HUES64 (cell line): ENCODE results near the gene KRT16.

Experiments
- H3K27ac ChIP-seq: 2 replicates; pipeline ENCODE4 v1.7.0; 2013; ENCODE audit warnings: low read depth, low read length, inconsistent platforms
- H3K27me3 ChIP-seq: 2 replicates; pipeline ENCODE4 v1.6.1; 2013; ENCODE audit warnings: mild to moderate bottlenecking, low read length; ENCODE audit not compliant: insufficient read depth
- H3K36me3 ChIP-seq: 2 replicates; pipeline ENCODE4 v1.6.1; 2013; ENCODE audit warnings: mild to moderate bottlenecking, low read length; ENCODE audit not compliant: insufficient read depth
- H3K4me1 ChIP-seq: 2 replicates; pipeline ENCODE4 v1.6.1; 2013; ENCODE audit warnings: mild to moderate bottlenecking, low read length, moderate library complexity; ENCODE audit not compliant: insufficient read depth
- H3K4me3 ChIP-seq: 2 replicates; pipeline ENCODE4 v1.5.1; 2013; ENCODE audit warnings: mild to moderate bottlenecking, low read length, moderate library complexity
- H3K9ac ChIP-seq: 2 replicates; pipeline ENCODE4 v1.6.1; 2013; ENCODE audit warnings: mild to moderate bottlenecking, low read depth, low read length
- H3K9me3 ChIP-seq: 2 replicates; pipeline ENCODE4 v1.6.1; 2013; ENCODE audit warnings: low read depth, low read length; ENCODE audit not compliant: insufficient read depth
- WGBS: fragments of 150-250, 120-280 bp; methylation state at CpG from one replicate; pipeline ENCODE4 v1.1.7; 2013; ENCODE audit warnings: missing lambda C conversion rate; 5-methylcytosine and 5-hydroxymethylcytosine counted together

KRT16 gene

DNA sequence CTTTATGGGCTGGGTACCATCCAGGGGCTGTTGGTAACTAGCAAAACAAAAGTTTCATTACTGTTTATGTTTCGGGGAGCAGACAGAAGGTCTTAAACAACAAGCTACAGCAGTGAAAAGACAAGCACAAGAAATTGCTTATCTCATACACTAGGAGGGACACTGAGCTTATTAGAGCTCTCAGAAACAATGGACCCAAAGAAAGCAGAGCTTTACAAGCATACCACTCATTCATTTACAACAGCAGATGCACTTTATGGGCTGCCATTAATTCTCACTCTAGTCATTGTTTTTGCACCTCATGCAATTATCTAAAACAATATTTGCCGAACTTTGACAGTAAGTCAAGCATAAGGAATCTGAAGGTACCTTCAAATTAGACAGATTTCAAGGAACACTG, 10.0 kb downstream of the KRT16 start:
- WGBS, result 90% methylated on average over 2 of the region's 2 CpGs
- Histone ChIP-seq H3K4me1 (no peaks in the 10 kb centered on the region), H3K4me3 (no peak overlapping the region), H3K9me3 (peaks cover 8% of the 10 kb centered on the region; the same call in 1 of the 2 replicates), H3K9ac (no peak overlapping the region), H3K27ac (no peak overlapping the region), H3K27me3 (no peaks in the 10 kb centered on the region), H3K36me3 (no peaks in the 10 kb centered on the region)

DNA sequence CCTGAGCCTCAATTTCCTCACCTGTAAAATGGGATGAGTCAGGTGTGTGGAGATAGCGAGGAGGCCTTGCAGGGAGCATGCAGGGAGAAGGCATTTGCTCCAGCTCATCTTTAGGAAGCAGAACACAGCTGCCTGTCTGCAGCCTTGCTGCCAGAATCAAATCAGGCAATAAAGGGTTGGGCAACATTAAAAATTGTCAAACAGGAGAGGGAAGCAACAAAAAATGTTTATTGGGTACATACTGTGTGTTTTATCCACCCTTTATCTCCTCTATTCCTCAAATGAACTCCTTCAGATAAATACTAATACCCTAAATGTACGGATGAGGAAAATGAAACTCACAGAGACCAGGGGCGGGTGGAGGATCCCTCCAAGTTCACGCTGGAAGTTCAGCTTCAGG, 12.2 kb downstream of the KRT16 start:
- H3K9ac ChIP-seq, result no peak overlapping the region
- no peak overlapping the region for H3K27ac ChIP-seq
- no peaks in the 10 kb centered on the region for H3K36me3 ChIP-seq
- no peaks in the 10 kb centered on the region for H3K4me1 ChIP-seq
- H3K9me3 ChIP-seq, result no peaks in the 10 kb centered on the region
- no peak overlapping the region for H3K4me3 ChIP-seq
- H3K27me3 ChIP-seq, result no peaks in the 10 kb centered on the region
- WGBS, result 80% methylated on average over 4 of the region's 4 CpGs

DNA sequence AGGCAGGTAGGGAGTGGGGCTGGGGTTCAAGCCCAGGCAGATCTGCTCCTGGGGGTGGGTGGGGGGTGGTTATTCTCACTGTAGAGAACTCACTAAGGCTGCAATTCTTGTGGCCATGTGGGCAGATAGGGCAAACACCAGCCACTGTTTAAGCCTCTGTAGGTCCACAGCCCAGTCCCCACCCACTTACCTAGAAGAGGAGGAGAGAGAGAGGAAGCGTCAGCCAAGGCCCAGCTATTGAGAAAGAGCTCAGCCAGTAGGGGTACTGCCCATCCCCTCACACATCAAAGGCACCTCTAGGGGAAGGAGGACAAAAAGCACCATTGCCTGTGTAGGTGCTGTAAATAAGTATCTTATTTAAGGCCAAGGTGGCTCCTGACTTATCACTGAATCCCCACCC, 12.9 kb downstream of the KRT16 start:
- no peak overlapping the region for H3K4me3 ChIP-seq
- no CpG with 5 or more reads among the region's 1 CpG for WGBS
- no peaks in the 10 kb centered on the region for H3K4me1 ChIP-seq
- H3K9ac ChIP-seq, result no peak overlapping the region
- H3K27ac ChIP-seq, result no peak overlapping the region
- no peaks in the 10 kb centered on the region for H3K27me3 ChIP-seq
- H3K36me3 ChIP-seq, result no peaks in the 10 kb centered on the region
- no peaks in the 10 kb centered on the region for H3K9me3 ChIP-seq

DNA sequence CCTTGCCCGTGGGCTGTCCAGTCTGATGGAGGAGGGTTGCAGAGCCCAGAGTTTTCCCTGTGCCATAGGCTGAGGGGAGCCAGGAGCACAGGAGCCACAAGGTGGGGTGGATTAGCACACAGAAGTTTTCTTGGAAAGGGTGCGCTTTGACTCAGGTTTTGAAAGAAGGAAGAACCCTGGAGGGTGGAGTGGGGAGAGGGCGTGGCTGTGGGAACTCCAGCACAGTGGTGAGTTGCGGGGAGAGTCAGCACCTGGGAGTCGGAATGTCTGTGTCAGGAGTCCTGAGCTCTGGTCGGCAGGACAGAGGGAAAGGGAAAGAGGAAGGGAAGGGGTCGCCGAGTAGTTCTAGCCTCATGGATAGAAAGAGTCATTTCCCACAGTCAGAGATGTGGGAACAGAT, 17.0 kb downstream of the KRT16 start:
- no peaks in the 10 kb centered on the region for H3K36me3 ChIP-seq
- no peaks in the 10 kb centered on the region for H3K4me1 ChIP-seq
- 86% methylated on average over 8 of the region's 8 CpGs for WGBS
- no peaks in the 10 kb centered on the region for H3K27me3 ChIP-seq
- no peak overlapping the region for H3K27ac ChIP-seq
- no peak overlapping the region for H3K9ac ChIP-seq
- no peak overlapping the region for H3K4me3 ChIP-seq
- H3K9me3 ChIP-seq, result no peaks in the 10 kb centered on the region

DNA sequence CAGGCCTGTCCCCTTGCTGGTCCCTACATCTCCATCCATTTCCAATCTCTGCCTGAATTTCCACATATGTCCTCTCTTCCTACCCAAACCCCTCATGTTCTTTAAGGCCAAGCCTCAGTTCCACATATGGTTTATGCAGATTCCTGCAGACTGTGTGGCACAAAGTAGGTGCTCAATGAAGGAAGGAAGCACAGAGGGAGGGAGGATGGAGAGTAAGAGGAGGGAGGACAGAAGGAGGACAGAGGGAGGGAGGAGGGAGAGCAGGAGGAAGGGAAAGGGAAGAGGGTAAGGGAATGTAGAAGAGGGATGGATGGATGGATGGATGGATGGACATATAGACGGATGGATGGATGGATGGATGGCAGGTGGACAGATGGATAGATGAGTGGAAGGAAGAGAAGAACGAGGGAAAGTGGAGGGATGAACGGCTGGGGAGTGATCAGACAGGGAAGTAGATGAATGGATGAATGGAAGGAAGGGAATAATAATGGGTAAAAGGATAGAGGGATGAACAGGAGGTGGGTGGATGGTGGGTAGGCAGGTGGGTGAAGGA, 18.1 kb downstream of the KRT16 start:
- H3K27me3 ChIP-seq, result no peaks in the 10 kb centered on the region
- WGBS, result 66% methylated on average over 3 of the region's 3 CpGs

DNA sequence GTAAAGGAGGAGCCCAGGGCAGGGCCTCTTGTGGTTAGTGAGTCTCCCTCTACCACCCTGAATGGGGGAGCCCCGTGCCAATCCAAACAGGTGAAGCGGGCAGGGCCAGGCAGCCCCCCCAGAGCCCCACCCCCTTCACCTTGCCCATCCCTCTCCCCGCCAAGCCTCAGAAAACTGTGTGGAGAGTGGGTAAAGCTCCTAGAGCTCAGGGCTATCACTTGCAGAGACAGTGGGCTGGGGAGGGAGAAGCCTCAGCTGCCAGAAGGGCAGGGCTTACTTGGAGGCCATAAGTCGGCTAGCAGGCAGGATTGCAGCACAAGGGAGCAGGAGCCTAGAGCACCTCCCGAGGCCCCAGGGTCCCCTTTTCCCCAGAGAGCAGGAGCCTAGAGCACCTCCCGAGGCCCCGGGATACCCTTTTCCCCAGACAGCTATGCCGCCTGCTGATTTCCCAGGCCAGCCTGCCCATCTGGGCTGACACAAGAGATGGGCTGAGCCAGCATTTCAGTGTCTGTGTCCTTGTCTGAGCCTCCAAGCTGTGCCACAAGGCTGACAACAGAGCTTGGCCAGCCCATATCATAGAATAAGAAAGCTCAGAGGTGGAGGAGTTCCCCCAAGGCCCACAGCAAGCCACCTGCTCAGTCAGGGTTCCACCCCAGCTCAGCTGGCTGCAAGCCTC, 19.1 kb downstream of the KRT16 start:
- no peaks in the 10 kb centered on the region for H3K9me3 ChIP-seq
- H3K36me3 ChIP-seq, result no peaks in the 10 kb centered on the region
- H3K27me3 ChIP-seq, result no peaks in the 10 kb centered on the region
- no peak overlapping the region for H3K27ac ChIP-seq
- H3K9ac ChIP-seq, result no peak overlapping the region
- no peak overlapping the region for H3K4me3 ChIP-seq
- no peaks in the 10 kb centered on the region; the same call in 1 of the 2 replicates for H3K4me1 ChIP-seq
- WGBS, result 78% methylated on average over 6 of the region's 8 CpGs

More for the DNA sequence above, 18.1 kb downstream of the KRT16 start:
- no peaks in the 10 kb centered on the region; the same call in 1 of the 2 replicates for H3K4me1 ChIP-seq
- H3K9me3 ChIP-seq, result no peaks in the 10 kb centered on the region
- H3K27ac ChIP-seq, result no peak overlapping the region
- H3K36me3 ChIP-seq, result no peaks in the 10 kb centered on the region
- H3K9ac ChIP-seq, result no peak overlapping the region
- no peak overlapping the region for H3K4me3 ChIP-seq

DNA sequence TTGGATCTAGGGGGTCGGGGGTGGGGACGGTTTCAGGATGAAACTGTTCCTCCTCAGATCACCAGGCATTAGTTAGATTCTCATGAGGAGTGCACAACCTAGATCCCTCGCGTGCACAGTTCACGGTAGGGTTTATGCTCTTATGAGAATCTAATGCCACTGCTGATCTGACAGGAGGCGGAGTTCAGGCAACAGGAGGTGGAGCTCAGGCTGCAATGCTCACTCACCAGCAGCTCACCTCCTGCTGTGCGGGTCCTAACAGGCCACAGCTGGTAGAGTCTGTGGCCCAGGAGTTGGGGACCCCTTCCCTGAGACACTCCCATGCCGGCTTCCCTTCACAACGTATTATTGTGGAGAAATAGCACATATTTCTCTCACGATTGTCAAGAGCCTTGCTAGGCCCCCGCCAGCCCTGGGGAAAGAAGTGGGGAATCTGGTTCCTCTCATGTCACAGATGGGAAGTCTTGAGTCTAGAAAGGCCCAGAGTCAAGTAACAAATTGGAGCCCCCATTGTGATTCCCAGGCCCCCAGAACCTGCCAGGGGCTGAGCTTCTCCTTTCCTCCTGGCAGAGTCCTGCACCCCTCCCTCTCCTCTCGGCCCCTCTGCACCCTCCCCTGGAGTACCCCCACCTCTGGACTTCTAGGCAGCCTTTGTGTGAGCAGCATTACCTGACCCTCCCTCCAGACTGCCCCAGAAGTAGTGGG, 19.8 kb downstream of the KRT16 start:
- Histone ChIP-seq H3K9ac (no peak overlapping the region), H3K27ac (no peak overlapping the region), H3K4me1 (no peaks in the 10 kb centered on the region; the same call in 1 of the 2 replicates), H3K9me3 (no peaks in the 10 kb centered on the region), H3K4me3 (no peak overlapping the region), H3K36me3 (no peaks in the 10 kb centered on the region), H3K27me3 (no peaks in the 10 kb centered on the region)
- 86% methylated on average over 12 of the region's 12 CpGs for WGBS

DNA sequence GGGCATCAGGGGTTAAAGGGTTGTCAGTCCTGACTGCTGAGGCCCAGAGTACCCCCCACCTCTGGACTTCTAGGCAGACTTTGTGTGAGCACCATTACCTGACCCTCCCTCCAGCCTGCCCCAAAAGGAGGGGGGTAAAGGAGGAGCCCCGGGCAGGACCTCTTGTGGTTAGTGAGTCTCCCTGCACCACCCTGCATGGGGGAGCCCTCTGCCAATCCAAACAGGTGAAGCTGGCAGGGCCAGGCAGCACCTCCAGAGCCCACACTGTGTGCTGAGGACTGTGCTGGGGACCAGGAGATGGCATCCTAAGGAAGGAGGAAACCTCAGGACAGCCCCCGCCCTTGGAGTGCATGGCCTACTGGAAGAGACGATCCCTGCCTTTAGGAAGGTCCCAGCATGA, 23.3 kb downstream of the KRT16 start:
- no peaks in the 10 kb centered on the region for H3K9me3 ChIP-seq
- H3K27me3 ChIP-seq, result no peaks in the 10 kb centered on the region
- no peaks in the 10 kb centered on the region; the same call in 1 of the 2 replicates for H3K4me1 ChIP-seq
- H3K9ac ChIP-seq, result no peak overlapping the region
- no peak overlapping the region for H3K27ac ChIP-seq
- no peaks in the 10 kb centered on the region for H3K36me3 ChIP-seq
- whole genome bisulfite sequencing, result 64% methylated on average over 3 of the region's 3 CpGs
- H3K4me3 ChIP-seq, result no peak overlapping the region

DNA sequence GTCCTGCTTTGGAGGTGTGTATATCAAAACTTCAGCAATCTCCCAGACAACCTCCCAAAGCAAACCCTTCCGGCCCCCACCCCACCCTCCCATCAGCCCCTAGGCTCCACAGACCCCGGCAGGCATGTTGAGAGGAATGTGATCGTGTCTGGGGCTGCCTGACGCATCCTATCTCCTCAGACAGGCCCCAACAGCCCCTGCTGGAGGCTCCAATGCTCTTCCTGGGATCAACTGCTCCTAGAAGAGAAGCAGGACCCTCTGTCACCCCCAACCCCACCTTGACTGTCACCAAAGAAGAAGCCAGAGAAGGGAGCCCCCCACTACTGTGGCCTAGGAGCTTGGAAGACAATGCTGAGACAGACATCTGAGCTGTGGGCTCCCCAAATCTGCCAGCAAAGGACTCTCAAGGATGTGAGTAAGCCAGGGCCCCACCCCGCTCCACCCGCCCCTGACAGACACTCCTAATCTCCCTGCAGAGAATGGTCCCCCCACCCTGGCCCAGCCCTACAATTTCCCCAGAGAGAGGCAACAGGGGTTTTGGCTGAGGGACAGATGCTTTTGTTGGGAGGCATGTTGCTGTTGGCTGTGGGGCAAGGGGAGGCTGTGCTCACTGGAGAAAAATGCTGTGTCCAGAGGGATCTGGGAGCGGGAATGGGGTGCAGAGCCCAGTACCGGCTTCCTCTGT, 24.3 kb downstream of the KRT16 start:
- Histone ChIP-seq H3K36me3 (no peaks in the 10 kb centered on the region), H3K9ac (no peak overlapping the region), H3K9me3 (no peaks in the 10 kb centered on the region), H3K4me1 (no peaks in the 10 kb centered on the region; the same call in 1 of the 2 replicates), H3K4me3 (no peak overlapping the region), H3K27me3 (no peaks in the 10 kb centered on the region), H3K27ac (no peak overlapping the region)
- 100% methylated on average over 5 of the region's 8 CpGs for WGBS

DNA sequence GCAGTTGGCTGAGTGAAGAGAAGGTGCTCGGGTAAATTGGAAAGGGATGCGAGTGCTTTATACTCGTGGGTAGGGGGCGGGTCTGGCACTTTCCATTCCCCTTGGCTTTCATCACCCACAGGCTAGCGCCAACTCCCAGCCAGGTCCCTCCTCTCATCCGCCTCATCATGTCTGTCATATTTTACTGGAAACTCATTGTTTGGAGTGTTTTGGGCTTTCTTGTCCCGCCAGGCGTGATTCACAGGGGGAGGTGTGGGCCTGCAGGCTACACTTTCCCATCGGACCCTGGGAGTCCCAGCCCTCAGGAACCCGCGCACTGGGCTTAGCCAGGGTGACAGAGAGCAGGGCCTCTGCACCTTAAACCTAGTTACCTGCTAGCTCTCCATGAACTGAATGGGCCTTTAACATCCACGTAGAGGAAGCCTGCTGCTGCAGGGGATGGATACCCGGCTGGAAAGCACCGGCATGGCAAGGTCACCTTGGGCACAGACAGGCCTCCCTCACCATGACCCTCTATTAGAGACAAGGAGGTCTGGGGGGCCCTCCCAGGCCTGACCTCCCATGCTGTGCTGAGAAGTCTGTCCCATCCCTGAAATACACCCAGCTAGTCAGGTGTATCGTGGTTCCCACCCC, 25.6 kb downstream of the KRT16 start, which contains the start of gene KRT14:
Gene KRT14 (minus strand): TSS at position 33 of the 633 bp plus-strand sequence. CDS start 61 bp downstream, outside the sequence.
- Histone ChIP-seq H3K36me3 (no peaks in the 10 kb centered on the region), H3K9me3 (no peaks in the 10 kb centered on the region), H3K27me3 (no peaks in the 10 kb centered on the region), H3K9ac (no peak within 1 kb of the TSS), H3K27ac (no peak within 1 kb of the TSS), H3K4me3 (no peak within 1 kb of the TSS), H3K4me1 (no peaks in the 10 kb centered on the region; the same call in 1 of the 2 replicates)
- 92% methylated on average over 15 of the region's 15 CpGs for WGBS
